A375 (cell line): ENCODE measurements around the gene TRPM4. TPM values are rescaled to one million over a fixed set of nuclear protein-coding genes. Genes with fewer than 3 reads are reported as not detected.

ENCODE experiments used
- total RNA-seq: library from RNA; depleted of rRNA; stranded (reverse); fragments of >200 nt; shearing (Covaris generic); gene quantifications from 2 replicates; pipeline ENCODE4 v1.2.3, GENCODE V29; 2014; rRNA removed

Gene TRPM4
- 14.0 and 14.4 TPM in 2 replicates for total RNA-seq

DNA sequence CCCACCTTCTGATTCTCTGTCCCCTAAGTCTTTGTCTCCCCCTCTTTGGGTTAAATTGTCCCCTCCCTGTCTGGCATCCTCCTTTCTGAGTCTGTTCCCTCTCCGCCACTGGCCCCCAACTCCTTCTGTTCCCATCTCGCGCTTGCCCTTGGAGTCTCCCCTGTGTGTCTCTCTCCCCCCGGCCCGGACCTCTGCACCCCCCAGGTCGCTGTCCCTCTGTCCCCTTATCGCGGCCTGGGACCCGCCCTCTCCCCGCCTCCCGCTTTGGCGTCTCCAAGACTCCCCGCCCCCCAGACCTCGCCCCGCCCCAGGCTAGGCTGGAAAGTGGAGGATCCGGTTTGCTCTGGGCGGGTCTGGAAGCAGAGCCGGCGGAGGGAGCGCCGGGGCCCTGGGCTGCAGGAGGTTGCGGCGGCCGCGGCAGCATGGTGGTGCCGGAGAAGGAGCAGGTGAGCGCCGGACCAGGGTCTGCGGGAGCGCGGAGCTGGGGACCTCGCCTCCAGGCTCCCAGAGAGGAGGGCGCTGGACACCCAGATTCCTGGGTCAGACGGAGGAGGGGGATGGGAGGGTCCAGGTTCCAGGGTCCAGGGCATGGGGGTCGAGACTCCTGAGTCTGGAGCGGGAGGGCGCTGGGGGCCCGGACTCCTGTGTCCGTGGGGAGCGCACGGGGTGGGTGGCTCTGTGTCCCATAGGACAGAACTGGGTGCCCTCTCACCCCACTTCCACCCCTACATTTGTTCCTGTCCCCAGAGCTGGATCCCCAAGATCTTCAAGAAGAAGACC lies at the start of gene TRPM4:
TSS of gene TRPM4 (plus strand) at position 348 of the 780 bp plus-strand sequence. CDS start at position 423, 75 bp downstream.

DNA sequence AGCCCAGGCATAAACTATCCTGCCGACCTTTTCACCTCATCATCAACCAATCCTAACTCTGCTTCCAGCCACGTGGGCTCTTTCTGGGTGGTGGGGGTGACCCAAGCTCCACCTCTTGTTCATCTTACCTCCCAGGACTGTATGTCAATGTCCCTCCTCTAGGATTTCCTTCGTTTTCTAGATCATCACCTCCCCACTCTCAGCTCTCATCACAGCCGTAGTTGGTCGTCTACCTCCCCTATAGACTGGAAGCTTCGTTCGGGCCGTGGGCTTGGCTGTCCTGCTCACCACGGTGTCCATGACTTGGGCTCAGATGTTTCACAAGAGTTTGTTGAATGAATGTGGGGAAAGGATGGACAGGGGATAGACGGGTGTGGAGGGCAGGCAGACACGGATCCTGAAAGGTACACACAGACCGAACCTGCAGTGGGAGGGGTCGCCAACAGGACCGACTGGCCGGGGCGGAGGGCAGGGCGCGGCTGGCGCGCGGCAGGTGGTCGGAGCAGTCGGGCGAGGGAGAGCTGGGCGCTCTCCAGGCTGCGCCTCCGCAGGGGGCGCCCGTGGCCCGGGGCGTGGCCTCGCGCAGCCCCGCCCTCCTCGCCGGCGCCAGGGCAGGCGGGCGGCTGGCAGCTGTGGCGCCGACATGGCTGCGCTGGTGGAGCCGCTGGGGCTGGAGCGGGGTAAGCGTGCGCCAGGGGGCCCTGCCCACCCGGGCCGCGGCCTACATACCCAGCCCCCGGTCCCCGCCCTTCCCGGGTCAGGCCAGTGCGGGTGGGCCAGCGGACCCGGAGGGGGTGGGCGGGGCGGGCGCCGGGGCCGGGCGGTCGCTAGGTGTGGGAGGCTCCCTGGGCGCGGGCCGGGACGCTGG lies 43.6 kb upstream of the TRPM4 start, which contains the start of gene LIN7B:
TSS of gene LIN7B (plus strand) at position 609 of the 868 bp plus-strand sequence. CDS start at position 644, 35 bp downstream.

DNA sequence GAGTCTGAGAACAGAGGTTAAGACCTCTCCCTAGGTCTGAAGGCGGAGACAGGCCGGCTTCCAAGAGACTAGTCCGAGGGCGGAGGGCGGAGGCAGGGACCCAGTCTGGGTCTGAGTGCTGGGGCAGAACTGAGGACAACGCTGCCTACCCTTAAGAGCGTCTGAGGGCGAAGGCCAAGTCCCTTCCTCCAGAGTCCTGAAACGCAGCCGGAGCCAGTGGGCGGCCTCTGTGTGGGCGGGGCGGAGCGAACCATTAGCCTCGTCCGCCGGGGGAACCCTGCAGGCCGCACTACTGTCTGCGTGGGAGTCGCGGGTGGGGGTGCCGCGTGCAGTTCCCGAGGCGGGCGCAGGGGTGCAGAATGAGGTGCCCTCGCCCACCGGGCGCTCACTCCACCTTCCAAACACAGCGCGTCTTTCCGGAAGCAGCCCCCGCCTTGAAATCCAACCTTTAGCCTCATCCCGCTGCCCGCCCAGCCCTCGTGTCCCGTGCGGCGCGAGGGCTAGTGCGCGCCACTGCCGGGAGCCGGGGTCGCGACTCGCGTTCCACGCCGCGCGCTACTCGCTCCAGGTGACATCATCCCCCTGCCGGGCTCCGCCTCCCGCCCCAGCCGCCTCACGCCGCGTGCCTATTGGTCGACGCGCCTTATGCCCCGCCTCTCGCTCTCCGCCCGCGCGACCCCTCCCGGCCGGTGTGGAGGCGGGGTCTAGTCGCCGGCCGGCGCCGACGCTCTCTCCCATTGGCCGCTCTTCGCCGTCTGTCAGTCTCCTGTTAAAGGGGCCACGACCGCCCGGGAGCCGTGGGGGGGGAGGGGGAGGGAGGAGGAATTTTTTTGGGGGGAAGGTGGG lies 38.8 kb upstream of the TRPM4 start, which contains the start of gene C19orf73:
TSS of gene C19orf73 (minus strand) at position 579 of the 846 bp plus-strand sequence. CDS start at position 458, 121 bp downstream.

DNA sequence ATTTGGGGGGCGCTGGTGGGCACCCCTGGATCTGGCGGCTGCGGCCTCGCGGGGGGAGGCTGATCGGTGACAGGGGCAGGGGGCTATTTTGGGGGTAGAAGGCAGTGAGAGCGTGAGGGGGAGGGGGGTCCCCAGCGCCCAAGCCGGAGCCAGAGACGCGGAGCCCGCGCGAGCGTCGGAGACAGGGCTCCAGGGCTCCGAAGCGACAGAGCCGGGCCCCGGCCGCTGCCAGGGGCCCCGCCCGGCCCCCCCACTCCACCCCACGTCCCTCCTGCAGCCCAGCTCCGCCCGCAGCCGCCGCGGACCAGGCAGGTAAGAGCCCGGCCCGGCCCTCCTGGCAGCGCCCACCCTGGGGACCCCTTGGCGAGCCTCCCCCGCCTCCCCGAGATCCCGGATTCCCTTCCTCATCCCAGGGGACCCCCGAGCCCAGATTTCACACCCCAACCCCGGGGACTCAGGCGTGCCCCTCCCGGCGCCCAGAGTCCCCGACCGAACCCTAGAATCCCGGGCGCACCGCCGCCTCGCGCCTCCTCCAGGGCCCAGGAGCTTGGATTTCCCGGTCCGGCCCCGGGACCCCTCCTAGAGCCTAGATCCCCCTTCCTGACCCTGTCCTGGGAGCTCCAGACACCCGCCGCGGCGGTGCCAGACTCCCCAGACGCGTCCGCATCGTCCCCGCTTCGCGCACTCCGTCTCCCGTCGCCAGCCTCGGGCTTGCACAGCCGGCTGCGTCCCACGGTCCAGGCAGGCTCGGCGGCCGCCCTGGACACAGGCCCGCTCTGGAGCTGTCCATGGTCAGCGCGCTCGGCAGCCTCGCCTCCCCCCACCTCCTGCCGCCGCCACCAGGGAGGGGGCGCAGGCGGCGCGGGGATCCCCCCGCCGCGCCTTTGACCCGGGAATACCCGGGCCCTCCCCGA lies 37.9 kb upstream of the TRPM4 start, which contains the start of gene PPFIA3:
TSS of gene PPFIA3 (plus strand) at position 134 of the 914 bp plus-strand sequence. CDS start 8,330 bp downstream, outside the sequence.

DNA sequence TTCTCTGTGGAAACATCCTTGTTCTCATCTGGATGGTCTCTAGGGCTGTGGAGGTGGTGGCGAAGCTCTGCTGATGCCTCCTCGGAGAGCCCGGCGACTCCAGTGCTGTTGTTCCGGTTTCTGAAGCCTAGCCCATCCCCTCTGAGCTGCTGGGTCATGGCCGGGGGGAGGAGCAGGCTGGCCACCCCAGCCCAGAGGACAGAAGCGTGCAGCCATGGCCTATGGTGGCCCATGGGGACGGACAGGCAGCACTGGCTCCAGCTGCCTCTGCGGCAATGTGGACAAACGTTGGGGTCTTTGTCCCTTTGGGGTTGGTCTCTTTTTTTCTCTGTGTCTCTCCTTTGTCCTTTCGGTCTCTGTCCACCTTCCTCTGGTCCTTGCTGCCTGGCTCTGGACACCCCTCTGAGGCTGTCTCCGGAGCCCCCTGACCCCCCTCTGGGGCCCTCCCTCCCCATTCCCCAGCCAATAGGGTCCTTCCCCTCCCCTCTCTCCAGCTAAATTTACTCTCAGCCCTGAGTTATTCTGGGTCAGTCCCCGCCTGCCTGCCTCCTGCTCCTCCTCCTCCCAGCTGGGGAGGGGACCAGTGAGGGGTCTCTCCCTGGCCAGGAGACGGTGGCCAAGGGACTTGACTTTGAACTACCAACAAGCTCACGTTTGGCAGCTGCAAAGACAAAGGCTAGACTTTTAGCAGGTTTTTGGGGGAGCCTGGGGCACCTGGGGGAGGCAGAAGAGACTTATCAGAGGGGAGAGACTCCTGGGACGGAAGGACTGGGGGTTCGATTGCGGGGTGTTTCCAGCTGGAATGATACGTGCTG lies 2.4 kb upstream of the TRPM4 start, which contains the start of gene HRC:
TSS of gene HRC (minus strand) at position 392 of the 815 bp plus-strand sequence. CDS start at position 233, 159 bp downstream.

Other genes starting within 250 kb of the TRPM4 start
- not detected in 2 replicates for gene DHDH, start 224.1 kb upstream of the TRPM4 start, total RNA-seq
- 72.4 and 87.3 TPM in 2 replicates for gene BAX, start 202.9 kb upstream of the TRPM4 start, total RNA-seq
- gene FTL, start 192.5 kb upstream of the TRPM4 start, total RNA-seq: 1,177 and 1,345 TPM in 2 replicates
- 34.0 and 35.2 TPM in 2 replicates for gene GYS1, start 164.5 kb upstream of the TRPM4 start, total RNA-seq
- gene RUVBL2, start 163.9 kb upstream of the TRPM4 start, total RNA-seq: 568 and 573 TPM in 2 replicates
- 1.3 TPM in 1 of 2 replicates, not detected in the other for gene LHB, start 140.7 kb upstream of the TRPM4 start, total RNA-seq
- gene CGB3, start 133.5 kb upstream of the TRPM4 start, total RNA-seq: not detected in 2 replicates
- gene CGB2, start 125.9 kb upstream of the TRPM4 start, total RNA-seq: not detected in 2 replicates
- not detected in 2 replicates for gene CGB1, start 120.9 kb upstream of the TRPM4 start, total RNA-seq
- not detected in 2 replicates for gene CGB5, start 113.9 kb upstream of the TRPM4 start, total RNA-seq
- not detected in 2 replicates for gene CGB8, start 108.7 kb upstream of the TRPM4 start, total RNA-seq
- not detected in 2 replicates for gene CGB7, start 100.0 kb upstream of the TRPM4 start, total RNA-seq
- gene NTF4, start 93.0 kb upstream of the TRPM4 start, total RNA-seq: 0.40 TPM in 1 of 2 replicates, not detected in the other
- not detected in 2 replicates for gene KCNA7, start 85.1 kb upstream of the TRPM4 start, total RNA-seq
- gene SNRNP70, start 72.3 kb upstream of the TRPM4 start, total RNA-seq: 344 and 371 TPM in 2 replicates
- gene LIN7B, start 43.4 kb upstream of the TRPM4 start, total RNA-seq: 8.1 and 9.5 TPM in 2 replicates
- gene C19orf73, start 38.6 kb upstream of the TRPM4 start, total RNA-seq: 2.2 and 4.1 TPM in 2 replicates
- gene PPFIA3, start 38.2 kb upstream of the TRPM4 start, total RNA-seq: 17.6 and 25.5 TPM in 2 replicates
- not detected in 2 replicates for gene HRC, start 2.4 kb upstream of the TRPM4 start, total RNA-seq
- 0.11 TPM in 1 of 2 replicates, not detected in the other for gene SLC6A16, start 167.4 kb downstream of the TRPM4 start, total RNA-seq
- not detected in 2 replicates for gene CD37, start 177.6 kb downstream of the TRPM4 start, total RNA-seq
- gene TEAD2, start 204.6 kb downstream of the TRPM4 start, total RNA-seq: 14.5 and 14.9 TPM in 2 replicates
- gene DKKL1, start 206.1 kb downstream of the TRPM4 start, total RNA-seq: 0.30 and 0.48 TPM in 2 replicates
- 0.79 and 1.0 TPM in 2 replicates for gene KASH5, start 230.5 kb downstream of the TRPM4 start, total RNA-seq